H1 (cell line): ENCODE data around the gene EBPL. TPM values are rescaled to one million over a fixed set of nuclear protein-coding genes. Genes with fewer than 3 reads are reported as not detected.

ENCODE experiments used
- CTCF ChIA-PET: fragments of 300-600 bp; sonication (Branson Sonifier 250); formaldehyde crosslinking; loops from one replicate; lab custom pipeline; 2021; ENCODE audit not compliant: partially characterized antibody; lab: Charles Lee
- POLR2A ChIA-PET: fragments of 300-600 bp; sonication (Branson Sonifier 250); formaldehyde crosslinking; loops from one replicate; lab custom pipeline; 2021; ENCODE audit warnings: inconsistent platforms; ENCODE audit not compliant: partially characterized antibody; lab: Charles Lee
- DNase-seq, 2 experiments: peaks; one replicate each; pipeline versions ENCODE4 v3.0.0 to v3.0.0-alpha.2; 2010 to 2022; ENCODE audit warnings: low spot score in 2 of 2, low read depth in 1 of 2, mixed read lengths in 1 of 2
- FAIRE-seq: peaks from 2 replicates; lab custom pipeline; 2011; peaks lifted over from hg19 to GRCh38; lab: Jason Lieb, UNC
- H2AFZ ChIP-seq: 2 replicates; pipeline ENCODE4 v1.8.1; 2012; ENCODE audit warnings: low read length, inconsistent platforms
- H2AK5ac ChIP-seq: 2 replicates; pipeline ENCODE4 v1.6.1; 2013; ENCODE audit warnings: low read depth, low read length
- H2BK120ac ChIP-seq: replicated peaks from 2 replicates; pipeline ENCODE3; 2013; ENCODE audit warnings: low read depth, low read length, inconsistent platforms
- H2BK12ac ChIP-seq: 2 replicates; pipeline ENCODE4 v1.6.1; 2013; ENCODE audit warnings: low read depth, low read length
- H2BK15ac ChIP-seq: 2 replicates; pipeline ENCODE4 v1.6.1; 2013; ENCODE audit warnings: low read length
- H2BK20ac ChIP-seq: 2 replicates; pipeline ENCODE4 v1.6.1; 2013; ENCODE audit warnings: low read length
- H2BK5ac ChIP-seq: 2 replicates; pipeline ENCODE4 v1.6.1; 2013; ENCODE audit warnings: low read depth, low read length
- H3K14ac ChIP-seq: 2 replicates; pipeline ENCODE4 v1.6.1; 2013; ENCODE audit warnings: inconsistent platforms; ENCODE audit not compliant: insufficient read length
- H3K18ac ChIP-seq: 2 replicates; pipeline ENCODE4 v1.6.1; 2013; ENCODE audit warnings: low read length; ENCODE audit errors: extremely low read depth
- H3K23ac ChIP-seq: 2 replicates; pipeline ENCODE4 v1.6.1; 2013; ENCODE audit warnings: inconsistent platforms; ENCODE audit not compliant: insufficient read length
- H3K23me2 ChIP-seq: 2 replicates; pipeline ENCODE4 v1.6.1; 2013; ENCODE audit warnings: low read depth, low read length
- H3K27ac ChIP-seq: 2 replicates; pipeline ENCODE4 v1.6.1; 2011; ENCODE audit warnings: low read depth, low read length, inconsistent platforms
- H3K27me3 ChIP-seq, 4 experiments: replicated peaks in 1 of 4; 1 replicate in 1 of 4; 2 replicates in 3 of 4; pipeline versions ENCODE4 v1.6.1 to v1.8.1; 2011 to 2013; ENCODE audit warnings: low read length in 3 of 4, mild to moderate bottlenecking in 3 of 4, inconsistent platforms in 2 of 4, mixed read lengths in 2 of 4, moderate library complexity in 1 of 4; ENCODE audit not compliant: control insufficient read depth in 3 of 4, insufficient read depth in 3 of 4; ENCODE audit errors: extremely low read depth in 1 of 4
- H3K36me3 ChIP-seq, 4 experiments: 2 replicates each; pipeline versions ENCODE4 v1.6.1 to v1.8.1; 2011 to 2013; ENCODE audit warnings: mild to moderate bottlenecking in 4 of 4, low read length in 3 of 4, moderate library complexity in 2 of 4, control low read depth in 1 of 4, inconsistent platforms in 1 of 4; ENCODE audit not compliant: insufficient read depth in 4 of 4, control insufficient read depth in 2 of 4
- H3K4ac ChIP-seq: replicated peaks from 2 replicates; pipeline ENCODE3; 2013; ENCODE audit warnings: low read length, low read depth, mixed read lengths, inconsistent platforms; ENCODE audit not compliant: insufficient read length
- H3K4me1 ChIP-seq, 4 experiments: replicated peaks in 1 of 4; 1 replicate in 1 of 4; 2 replicates in 3 of 4; pipeline versions ENCODE4 v1.6.1 to v1.8.1; 2011 to 2013; ENCODE audit warnings: low read length in 3 of 4, inconsistent platforms in 2 of 4, mixed read lengths in 1 of 4; ENCODE audit not compliant: insufficient read depth in 4 of 4, control insufficient read depth in 3 of 4
- H3K4me2 ChIP-seq, 2 experiments: 2 replicates each; pipeline versions ENCODE4 v1.6.1 to v1.8.1; 2011 to 2013; ENCODE audit warnings: low read depth in 2 of 2, low read length in 2 of 2, control low read depth in 1 of 2, inconsistent platforms in 1 of 2, mild to moderate bottlenecking in 1 of 2; ENCODE audit not compliant: insufficient read depth in 1 of 2
- H3K4me3 ChIP-seq, 4 experiments: fragments of 200-600, 300-600 bp in 1 of 4; sonication (generic), shearing (Covaris generic), sonication (Bioruptor Twin) in 1 of 4; 2 replicates each; pipeline versions ENCODE4 v1.5.1 to v1.8.1; 2011 to 2016; ENCODE audit warnings: low read length in 4 of 4, low read depth in 3 of 4, control low read depth in 2 of 4, inconsistent platforms in 2 of 4, mild to moderate bottlenecking in 2 of 4, mixed read lengths in 1 of 4, moderate library complexity in 1 of 4; ENCODE audit not compliant: insufficient read depth in 2 of 4; ENCODE audit errors: extremely low read depth in 1 of 4
- H3K56ac ChIP-seq: replicated peaks from 2 replicates; pipeline ENCODE3; 2013; ENCODE audit warnings: low read depth, mild to moderate bottlenecking, mixed read lengths, low read length, inconsistent platforms; ENCODE audit not compliant: insufficient read length
- H3K79me1 ChIP-seq: 2 replicates; pipeline ENCODE4 v1.6.1; 2013; ENCODE audit warnings: low read depth, low read length, control low read depth
- H3K79me2 ChIP-seq, 2 experiments: 2 replicates each; pipeline versions ENCODE4 v1.6.1 to v1.8.1; 2012 to 2013; ENCODE audit warnings: low read length in 2 of 2, mild to moderate bottlenecking in 2 of 2, inconsistent platforms in 1 of 2; ENCODE audit not compliant: insufficient read depth in 2 of 2, control insufficient read depth in 1 of 2
- H3K9ac ChIP-seq, 4 experiments: replicated peaks in 1 of 4; 1 replicate in 1 of 4; 2 replicates in 3 of 4; pipeline versions ENCODE4 v1.6.1 to v1.8.1; 2011 to 2013; ENCODE audit warnings: low read depth in 3 of 4, low read length in 3 of 4, control low read depth in 2 of 4, mild to moderate bottlenecking in 2 of 4, moderate library complexity in 2 of 4, inconsistent platforms in 1 of 4; ENCODE audit errors: extremely low read depth in 1 of 4
- H3K9me3 ChIP-seq, 2 experiments: 2 replicates each; pipeline versions ENCODE4 v1.6.1 to v1.8.1; 2012 to 2013; ENCODE audit warnings: mild to moderate bottlenecking in 2 of 2, moderate library complexity in 2 of 2, control low read depth in 1 of 2, inconsistent platforms in 1 of 2, low read depth in 1 of 2, low read length in 1 of 2, mixed read lengths in 1 of 2; ENCODE audit not compliant: insufficient read depth in 2 of 2
- H4K20me1 ChIP-seq, 2 experiments: replicated peaks in 1 of 2; 2 replicates each; pipeline versions ENCODE3 to v1.8.1; 2011 to 2013; ENCODE audit warnings: inconsistent platforms in 2 of 2, low read length in 2 of 2, mild to moderate bottlenecking in 1 of 2; ENCODE audit not compliant: insufficient read depth in 2 of 2, control insufficient read depth in 1 of 2
- H4K5ac ChIP-seq: 2 replicates; pipeline ENCODE4 v1.6.1; 2013; ENCODE audit warnings: low read length, low read depth, mixed read lengths, inconsistent platforms; ENCODE audit not compliant: insufficient read length
- H4K8ac ChIP-seq: 2 replicates; pipeline ENCODE4 v1.8.0; 2013; ENCODE audit warnings: mild to moderate bottlenecking, moderate library complexity, low read length, inconsistent platforms; ENCODE audit not compliant: insufficient read depth; ENCODE audit errors: extremely low read depth
- H4K91ac ChIP-seq: replicated peaks from 2 replicates; pipeline ENCODE3; 2013; ENCODE audit warnings: low read length, mixed read lengths, inconsistent platforms; ENCODE audit not compliant: insufficient read length
- NRF1 ChIP-seq: IDR thresholded peaks from 2 replicates; pipeline ENCODE4 v1.6.1; 2011; ENCODE audit warnings: mild to moderate bottlenecking, low read depth, low read length, improper control_type of control experiment
- WGBS, 2 experiments: shearing (Covaris generic) in 1 of 2; methylation state at CpG; one replicate each; pipeline versions ENCODE4 v1.1.6 to v1.1.7; 2013 to 2015; ENCODE audit warnings: low lambda C conversion rate in 2 of 2, mixed read lengths in 2 of 2, inconsistent platforms in 1 of 2, low coverage in 1 of 2, missing lambda C conversion rate in 1 of 2; ENCODE audit not compliant: insufficient replicate concordance in 2 of 2, insufficient coverage in 1 of 2, insufficient read length in 1 of 2; ENCODE audit errors: extremely low coverage in 1 of 2, missing lambda C conversion rate in 1 of 2; 5-methylcytosine and 5-hydroxymethylcytosine counted together
- polyA plus RNA-seq, 7 experiments: library from polyadenylated mRNA; depleted of rRNA in 3 of 7; stranded (reverse) in 5 of 7; unstranded in 2 of 7; fragments of >200 nt in 5 of 7; fragments of 200-250 nt in 2 of 7; gene quantifications; 1 replicate in 5 of 7; 2 replicates in 1 of 7; 4 replicates in 1 of 7; pipeline versions ENCODE4 v1.2.1 to v1.2.3, GENCODE V29; 2011 to 2013; ENCODE audit warnings: missing spikeins in 2 of 7, mixed read lengths in 2 of 7
- total RNA-seq: library from RNA; stranded (reverse); fragmentation: NEBNext Ultra II Directional; extraction: Animal tissue kit (Norgen Biotek cat#: 25700); gene quantifications from 2 replicates; pipeline ENCODE4 v1.2.1, GENCODE V29; 2021

Gene EBPL
- total and polyA plus RNA-seq, 2 of the 8 experiments (the other 6 are each of a cell fraction or from before 2014, with no cell fraction given) = 130 to 204 TPM

DNA sequence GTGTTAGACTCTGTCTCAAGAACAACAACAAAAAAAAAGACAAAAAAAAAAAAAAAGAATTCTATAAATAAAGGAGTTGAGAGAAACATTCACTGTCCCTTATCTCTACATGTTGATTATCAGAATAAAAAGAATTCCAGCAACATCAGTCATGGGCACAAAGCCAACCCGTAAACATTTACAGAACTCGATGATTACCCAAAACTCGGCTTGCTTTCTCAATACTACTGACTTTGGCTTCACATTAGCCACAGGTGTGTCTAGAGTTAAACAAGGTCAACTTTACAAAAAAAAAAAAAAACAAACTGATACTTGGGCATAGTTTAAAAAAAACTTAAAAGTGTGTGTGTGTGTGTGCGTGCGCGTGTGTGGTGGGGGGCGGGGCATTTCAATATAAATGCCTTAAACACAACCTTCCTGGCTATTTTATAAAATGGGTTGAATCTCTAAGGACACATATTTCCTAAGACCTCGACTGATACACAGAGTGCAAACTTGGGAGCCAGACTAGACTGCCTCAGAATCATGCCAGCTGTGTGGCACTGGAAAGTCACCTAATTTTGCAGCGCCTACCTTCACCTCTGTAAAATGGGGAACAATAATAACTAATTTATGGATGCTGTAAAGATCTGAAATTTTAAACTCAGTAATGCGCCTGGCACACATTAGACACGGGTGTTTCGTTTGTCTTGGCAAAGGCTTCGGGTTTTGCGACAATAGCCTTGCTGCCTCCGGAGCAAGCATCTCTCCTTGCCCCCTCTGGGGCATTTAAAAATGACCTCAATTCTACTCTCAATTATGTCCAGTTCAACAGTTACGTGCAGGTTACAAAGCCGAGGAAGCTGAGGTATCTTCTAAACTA lies 922 bp downstream of the EBPL start:
- H3K4me1 ChIP-seq = peaks cover 0 to 7% (median 2%) of the 10 kb centered on the region in 4 experiments; a peak in 2 of 7 replicates
- ChIA-PET POLR2A (interaction anchor here (0.5 to 2.5 kb wide), 28 partner anchors 8 to 1122 kb away, joined by 3 to 30 read pairs (median 5); partner anchors contain the start of genes ARL11 and KPNA3), CTCF (interaction anchor here (0.6 to 2.4 kb wide), 7 partner anchors 8 to 225 kb away, joined by 3 to 8 read pairs (median 4); no protein-coding TSS in a partner anchor)
- H3K27me3 ChIP-seq = no peaks in the 10 kb centered on the region
- peaks cover 4 to 50% of the 10 kb centered on the region in 2 experiments for H3K79me2 ChIP-seq
- H3K36me3 ChIP-seq = peaks cover 0 to 18% (median 9%) of the 10 kb centered on the region in 4 experiments; a peak in 6 of 8 replicates
- no peak for DNase-seq
- no peak overlapping the region for H2BK15ac ChIP-seq
- H3K9me3 ChIP-seq = no peaks in the 10 kb centered on the region
- no peak overlapping the region for H2AK5ac ChIP-seq
- no peak overlapping the region for H2BK120ac ChIP-seq
- H3K56ac ChIP-seq = peak overlapping the region; percentile 20
- no peak overlapping the region for H4K91ac ChIP-seq
- H4K8ac ChIP-seq = no peak overlapping the region
- peak overlapping the region; percentile 89 for H4K5ac ChIP-seq
- peak overlapping the region in 3 of 4 experiments; percentile 71 to 87 (median 84); a peak in 6 of 7 replicates for H3K9ac ChIP-seq
- no peak overlapping the region for H3K27ac ChIP-seq
- no peak overlapping the region for H2BK5ac ChIP-seq
- H2BK12ac ChIP-seq = no peak overlapping the region
- 22% methylated on average over 17 of the region's 17 CpGs; no CpG with 5 or more reads in 1 of the 2 experiments for WGBS, 2 experiments
- no peak overlapping the region for H3K4ac ChIP-seq
- peaks cover 5% of the 10 kb centered on the region for H3K79me1 ChIP-seq
- H3K4me3 ChIP-seq = peak overlapping the region; percentile 57 to 84 (median 79)
- no peak for FAIRE-seq
- H2AFZ ChIP-seq = 0 out of 2 replicates have a peak overlapping the region, but pooled peaks have one; percentile 72
- peaks cover 0 to 10% of the 10 kb centered on the region in 2 experiments for H4K20me1 ChIP-seq
- H3K14ac ChIP-seq = no peak overlapping the region
- no peak overlapping the region for H3K18ac ChIP-seq
- no peak overlapping the region for H3K23ac ChIP-seq
- peak overlapping the region; percentile 80 to 87 for H3K4me2 ChIP-seq
- peaks cover 4% of the 10 kb centered on the region for H3K23me2 ChIP-seq
- no peak overlapping the region for H2BK20ac ChIP-seq
- no peak for TF ChIP-seq NRF1
